Osteocyte (in vitro differentiated cells): Measurements from ENCODE around the gene NSMCE1. TPM values are rescaled to one million over a fixed set of nuclear protein-coding genes. Genes with fewer than 3 reads are reported as not detected.

Experiments
- DNase-seq: peaks from one replicate; pipeline ENCODE4 v3.0.0; 2021; ENCODE audit warnings: mixed read lengths; ENCODE audit not compliant: unreplicated experiment; ENCODE audit errors: extremely low spot score
- H3K27ac Mint-ChIP-seq: one replicate; pipeline ENCODE4 v1.8.0; 2021; ENCODE audit warnings: mild to moderate bottlenecking, mixed read lengths; ENCODE audit not compliant: unreplicated experiment
- H3K27me3 Mint-ChIP-seq: one replicate; pipeline ENCODE4 v1.8.0; 2021; ENCODE audit warnings: mixed read lengths; ENCODE audit not compliant: unreplicated experiment
- H3K36me3 Mint-ChIP-seq: one replicate; pipeline ENCODE4 v1.8.0; 2021; ENCODE audit warnings: mixed read lengths; ENCODE audit not compliant: unreplicated experiment
- H3K4me1 Mint-ChIP-seq: one replicate; pipeline ENCODE4 v1.8.0; 2021; ENCODE audit warnings: mixed read lengths; ENCODE audit not compliant: unreplicated experiment
- H3K4me3 Mint-ChIP-seq: one replicate; pipeline ENCODE4 v1.8.0; 2021; ENCODE audit warnings: mild to moderate bottlenecking, moderate library complexity, mixed read lengths; ENCODE audit not compliant: unreplicated experiment
- H3K9me3 Mint-ChIP-seq: one replicate; pipeline ENCODE4 v1.8.0; 2021; ENCODE audit warnings: mixed read lengths; ENCODE audit not compliant: unreplicated experiment
- total RNA-seq: library from RNA; stranded (reverse); gene quantifications from 2 replicates; pipeline ENCODE4 v1.2.1, GENCODE V29; 2021
- TF ChIP-seq, protein P1 (sequence below): fragments of 200-600 bp; sonication (generic); IDR thresholded peaks from 2 replicates; pipeline ENCODE4 v1.5.0; 2021; ENCODE audit warnings: antibody characterized with exemption, mild to moderate bottlenecking, moderate library complexity

Gene NSMCE1
- total RNA-seq, 1 donor from 2014 or later = 28.3 TPM

DNA sequence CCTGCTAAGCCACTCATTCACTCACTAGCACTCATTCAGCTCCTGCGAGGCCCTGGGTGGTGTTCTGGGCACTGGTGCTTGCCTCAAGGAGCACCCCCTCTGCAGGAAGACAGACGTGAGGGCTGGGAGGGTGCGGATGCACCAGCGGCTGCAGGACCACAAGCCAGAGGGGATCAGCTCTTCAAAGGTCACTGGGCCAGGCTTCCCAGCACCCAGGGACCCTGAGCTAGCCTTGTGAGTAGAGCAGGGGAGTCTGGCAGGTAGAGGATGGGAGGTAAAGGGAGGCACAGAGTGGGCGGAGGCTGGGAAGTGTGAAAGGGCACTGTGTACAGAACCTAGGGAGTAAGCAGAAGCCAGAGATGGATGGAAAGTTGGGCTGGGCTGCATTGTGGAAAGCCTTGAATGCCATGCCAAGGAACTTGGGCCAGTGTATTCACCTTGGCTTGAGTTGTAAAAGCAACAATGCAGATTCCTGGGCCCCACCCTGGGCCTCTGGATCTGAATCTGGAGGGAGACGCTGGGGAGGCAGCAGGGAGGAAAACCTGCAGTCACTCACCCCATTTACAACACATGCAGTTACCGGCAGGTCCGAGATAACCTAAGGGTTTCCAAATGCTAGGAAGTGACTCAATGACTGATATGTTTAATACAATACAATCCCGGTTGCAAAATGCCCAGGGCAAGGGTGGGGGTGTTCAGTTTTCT, 46.9 kb upstream of the NSMCE1 start:
- peaks cover 2% of the 10 kb centered on the region for H3K36me3 Mint-ChIP-seq
- H3K4me1 Mint-ChIP-seq = peaks cover 51% of the 10 kb centered on the region
- DNase-seq = no peak
- TF ChIP-seq, protein P1, sequence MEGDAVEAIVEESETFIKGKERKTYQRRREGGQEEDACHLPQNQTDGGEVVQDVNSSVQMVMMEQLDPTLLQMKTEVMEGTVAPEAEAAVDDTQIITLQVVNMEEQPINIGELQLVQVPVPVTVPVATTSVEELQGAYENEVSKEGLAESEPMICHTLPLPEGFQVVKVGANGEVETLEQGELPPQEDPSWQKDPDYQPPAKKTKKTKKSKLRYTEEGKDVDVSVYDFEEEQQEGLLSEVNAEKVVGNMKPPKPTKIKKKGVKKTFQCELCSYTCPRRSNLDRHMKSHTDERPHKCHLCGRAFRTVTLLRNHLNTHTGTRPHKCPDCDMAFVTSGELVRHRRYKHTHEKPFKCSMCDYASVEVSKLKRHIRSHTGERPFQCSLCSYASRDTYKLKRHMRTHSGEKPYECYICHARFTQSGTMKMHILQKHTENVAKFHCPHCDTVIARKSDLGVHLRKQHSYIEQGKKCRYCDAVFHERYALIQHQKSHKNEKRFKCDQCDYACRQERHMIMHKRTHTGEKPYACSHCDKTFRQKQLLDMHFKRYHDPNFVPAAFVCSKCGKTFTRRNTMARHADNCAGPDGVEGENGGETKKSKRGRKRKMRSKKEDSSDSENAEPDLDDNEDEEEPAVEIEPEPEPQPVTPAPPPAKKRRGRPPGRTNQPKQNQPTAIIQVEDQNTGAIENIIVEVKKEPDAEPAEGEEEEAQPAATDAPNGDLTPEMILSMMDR = no peak
- no peaks in the 10 kb centered on the region for H3K27me3 Mint-ChIP-seq
- peak overlapping the region; percentile 23 for H3K27ac Mint-ChIP-seq
- peak overlapping the region; percentile 86 for H3K4me3 Mint-ChIP-seq
- no peaks in the 10 kb centered on the region for H3K9me3 Mint-ChIP-seq

DNA sequence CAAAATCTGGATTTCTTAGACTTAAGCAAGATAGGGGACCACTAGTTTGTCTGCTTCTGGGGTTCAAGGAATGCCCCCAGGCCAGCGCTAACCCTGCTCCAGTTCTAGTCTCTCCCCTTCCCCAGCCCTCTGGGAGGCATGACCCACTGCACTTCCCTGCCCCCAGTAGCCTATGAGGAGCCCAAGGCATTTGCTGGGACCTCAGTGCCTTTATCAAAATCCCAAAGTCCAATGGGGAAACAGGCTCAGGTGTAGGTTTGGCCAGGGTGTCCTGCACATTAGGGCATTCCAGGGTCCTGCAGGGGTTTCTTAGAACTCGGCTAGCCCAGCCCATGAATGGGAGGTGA, 46.4 kb upstream of the NSMCE1 start:
- H3K36me3 Mint-ChIP-seq = peaks cover 2% of the 10 kb centered on the region
- peak overlapping the region; percentile 86 for H3K4me3 Mint-ChIP-seq
- peaks cover 49% of the 10 kb centered on the region for H3K4me1 Mint-ChIP-seq
- no peaks in the 10 kb centered on the region for H3K9me3 Mint-ChIP-seq
- peak overlapping the region; percentile 88 for H3K27ac Mint-ChIP-seq
- DNase-seq = no peak
- no peaks in the 10 kb centered on the region for H3K27me3 Mint-ChIP-seq
- TF ChIP-seq, protein P1 = no peak

DNA sequence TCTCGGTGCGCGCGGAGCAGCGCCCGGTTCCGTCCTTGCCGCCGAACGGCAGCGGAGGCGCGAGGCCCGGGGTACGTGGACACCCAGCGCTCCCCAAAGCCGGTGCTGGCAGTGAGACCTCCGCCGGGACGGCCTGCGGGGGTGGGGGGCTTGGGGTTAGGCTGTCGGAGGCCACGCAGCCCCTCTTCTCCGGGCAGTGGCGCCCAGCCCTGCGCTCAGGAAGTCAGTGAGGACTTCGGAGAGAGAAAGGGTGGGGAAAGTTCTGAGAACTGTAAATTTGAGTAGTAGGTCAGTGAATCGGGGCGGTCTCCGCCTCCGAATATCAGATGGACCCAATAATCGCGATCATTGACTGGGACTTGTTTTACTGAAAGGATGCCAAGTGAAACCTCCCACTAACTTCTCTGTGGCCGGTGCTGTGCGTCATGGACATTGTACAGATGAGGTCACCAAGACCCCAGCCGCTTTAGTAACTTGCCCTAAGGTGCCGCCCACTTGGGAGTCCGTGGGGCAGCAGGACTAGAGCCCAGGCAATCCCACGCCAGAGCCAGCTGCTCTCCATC, 45.7 kb upstream of the NSMCE1 start:
- Mint-ChIP-seq H3K4me1 (peaks cover 49% of the 10 kb centered on the region), H3K36me3 (peaks cover 2% of the 10 kb centered on the region), H3K27me3 (no peaks in the 10 kb centered on the region), H3K9me3 (no peaks in the 10 kb centered on the region), H3K4me3 (peak overlapping the region; percentile 86), H3K27ac (peak overlapping the region; percentile 88)
- DNase-seq = no peak
- TF ChIP-seq, protein P1 = no peak

DNA sequence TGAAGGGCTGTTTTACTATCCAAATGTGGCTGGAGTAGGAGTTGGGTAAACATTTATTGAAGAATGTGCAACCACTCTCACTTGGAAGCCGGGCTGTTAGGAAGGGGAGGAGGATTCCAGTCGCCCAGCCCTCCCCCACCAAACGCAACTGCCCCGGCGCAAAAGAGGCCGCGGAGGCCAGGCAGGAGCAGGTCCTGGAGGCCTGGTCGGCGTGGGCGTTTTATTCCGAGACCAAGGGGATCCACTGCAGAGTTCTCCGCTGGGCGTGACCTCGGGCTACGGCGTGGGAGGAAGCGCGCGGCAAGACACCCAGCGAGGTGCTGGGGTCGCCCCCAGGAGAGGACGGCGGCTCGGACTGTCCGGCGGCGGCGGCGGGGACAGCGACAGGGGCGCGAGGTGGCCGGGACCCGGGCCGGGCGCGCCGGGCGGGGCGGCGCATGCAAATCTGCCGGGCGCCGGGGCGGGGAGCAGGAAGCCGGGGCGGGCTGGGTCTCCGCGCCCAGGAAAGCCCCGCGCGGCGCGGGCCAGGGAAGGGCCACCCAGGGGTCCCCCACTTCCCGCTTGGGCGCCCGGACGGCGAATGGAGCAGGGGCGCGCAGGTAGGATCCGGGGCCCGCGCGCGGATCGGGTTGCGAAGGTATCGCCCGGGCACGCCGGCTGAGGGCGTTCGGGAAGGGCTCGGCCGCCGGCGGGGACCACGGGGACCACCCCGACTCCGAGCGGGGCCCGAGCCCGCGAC, 45.0 kb upstream of the NSMCE1 start, which contains the start of gene IL4R:
Gene IL4R (plus strand): TSS at position 553 of the 739 bp plus-strand sequence. CDS start 26,230 bp downstream, outside the sequence.
- Mint-ChIP-seq H3K27me3 (no peaks in the 10 kb centered on the region), H3K4me3 (peak within 1 kb of the TSS; percentile 86), H3K27ac (peak within 1 kb of the TSS; percentile 90), H3K36me3 (no peaks in the 10 kb centered on the region), H3K4me1 (peaks cover 43% of the 10 kb centered on the region), H3K9me3 (no peaks in the 10 kb centered on the region)
- DNase-seq = no peak
- TF ChIP-seq, protein P1 = no peak
